ENCODE measurements around the gene STEAP4. TPM values are rescaled to one million over a fixed set of nuclear protein-coding genes. Genes with fewer than 3 reads are reported as not detected.
A peak's percentile ranks its signal among the peaks of the same experiment; 100 is the strongest.

The STEAP4 gene
- total and polyA plus RNA-seq, 4 donors = 3.7 to 43.8 (median 12.8) TPM

DNA sequence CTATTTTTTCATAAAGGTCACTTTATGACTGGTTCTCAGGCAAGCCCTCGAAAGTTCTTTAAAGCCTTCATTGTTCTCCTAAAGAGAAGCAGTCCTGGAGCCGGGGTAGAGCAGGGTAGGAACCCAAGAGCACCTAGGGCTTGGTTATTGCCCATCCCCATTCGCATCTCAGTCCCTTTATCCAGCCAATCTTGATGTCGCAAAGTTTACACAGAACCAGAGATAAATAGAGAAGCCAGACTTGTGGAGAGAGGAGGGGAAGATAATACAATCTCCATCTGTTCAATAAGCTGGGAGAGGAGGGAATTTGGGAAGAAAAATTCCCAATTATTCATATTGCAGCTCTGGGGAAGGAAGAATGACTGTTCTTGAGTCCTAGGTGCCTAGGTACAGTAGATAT lies 80.5 kb downstream of the STEAP4 start:
- no peak overlapping the region for H3K27ac ChIP-seq (ENCODE audit: low read depth in 1 of 2, low read length in 2 of 2)
- DNase-seq (ENCODE audit: low spot score) = no peak
- H3K27me3 ChIP-seq (ENCODE audit: control insufficient read depth in 4 of 4, insufficient read depth in 4 of 4, low read length in 3 of 4) = no peaks in the 10 kb centered on the region
- no peaks in the 10 kb centered on the region for H3K36me3 ChIP-seq (ENCODE audit: control insufficient read depth in 4 of 4, insufficient read depth in 3 of 4, low read depth in 1 of 4, low read length in 3 of 4)
- WGBS = 44% methylated on average over 4 of the region's 4 CpGs
- no peak overlapping the region for H3K4me3 ChIP-seq (ENCODE audit: low read depth in 1 of 3, low read length in 3 of 3)
- H3K9me3 ChIP-seq (ENCODE audit: control insufficient read depth in 4 of 4, low read length in 3 of 4) = no peaks in the 10 kb centered on the region
- H3K4me1 ChIP-seq (ENCODE audit: control insufficient read depth in 4 of 4, insufficient read depth in 4 of 4, low read length in 3 of 4) = peaks cover 2 to 15% (median 13%) of the 10 kb centered on the region in 4 donors
- no peak overlapping the region for H3K9ac ChIP-seq (ENCODE audit: low read depth in 1 of 2, low read length in 2 of 2)
- TF ChIP-seq RAD21 (IDR thresholded peaks at IDR 0.05) = no peak
- peak in 1 of 2 donors; percentile 27 for TF ChIP-seq HNF4A (conservative IDR thresholded peaks at IDR 0.05)
- peak in 1 of 2 donors; percentile 32 for TF ChIP-seq RXRA (IDR thresholded peaks at IDR 0.05)
- TF ChIP-seq, protein P1, sequence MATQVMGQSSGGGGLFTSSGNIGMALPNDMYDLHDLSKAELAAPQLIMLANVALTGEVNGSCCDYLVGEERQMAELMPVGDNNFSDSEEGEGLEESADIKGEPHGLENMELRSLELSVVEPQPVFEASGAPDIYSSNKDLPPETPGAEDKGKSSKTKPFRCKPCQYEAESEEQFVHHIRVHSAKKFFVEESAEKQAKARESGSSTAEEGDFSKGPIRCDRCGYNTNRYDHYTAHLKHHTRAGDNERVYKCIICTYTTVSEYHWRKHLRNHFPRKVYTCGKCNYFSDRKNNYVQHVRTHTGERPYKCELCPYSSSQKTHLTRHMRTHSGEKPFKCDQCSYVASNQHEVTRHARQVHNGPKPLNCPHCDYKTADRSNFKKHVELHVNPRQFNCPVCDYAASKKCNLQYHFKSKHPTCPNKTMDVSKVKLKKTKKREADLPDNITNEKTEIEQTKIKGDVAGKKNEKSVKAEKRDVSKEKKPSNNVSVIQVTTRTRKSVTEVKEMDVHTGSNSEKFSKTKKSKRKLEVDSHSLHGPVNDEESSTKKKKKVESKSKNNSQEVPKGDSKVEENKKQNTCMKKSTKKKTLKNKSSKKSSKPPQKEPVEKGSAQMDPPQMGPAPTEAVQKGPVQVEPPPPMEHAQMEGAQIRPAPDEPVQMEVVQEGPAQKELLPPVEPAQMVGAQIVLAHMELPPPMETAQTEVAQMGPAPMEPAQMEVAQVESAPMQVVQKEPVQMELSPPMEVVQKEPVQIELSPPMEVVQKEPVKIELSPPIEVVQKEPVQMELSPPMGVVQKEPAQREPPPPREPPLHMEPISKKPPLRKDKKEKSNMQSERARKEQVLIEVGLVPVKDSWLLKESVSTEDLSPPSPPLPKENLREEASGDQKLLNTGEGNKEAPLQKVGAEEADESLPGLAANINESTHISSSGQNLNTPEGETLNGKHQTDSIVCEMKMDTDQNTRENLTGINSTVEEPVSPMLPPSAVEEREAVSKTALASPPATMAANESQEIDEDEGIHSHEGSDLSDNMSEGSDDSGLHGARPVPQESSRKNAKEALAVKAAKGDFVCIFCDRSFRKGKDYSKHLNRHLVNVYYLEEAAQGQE (IDR thresholded peaks at IDR 0.05) = no peak
- TF ChIP-seq FOXA2 (IDR thresholded peaks at IDR 0.05) = peak; percentile 76
- TF ChIP-seq, protein P2, sequence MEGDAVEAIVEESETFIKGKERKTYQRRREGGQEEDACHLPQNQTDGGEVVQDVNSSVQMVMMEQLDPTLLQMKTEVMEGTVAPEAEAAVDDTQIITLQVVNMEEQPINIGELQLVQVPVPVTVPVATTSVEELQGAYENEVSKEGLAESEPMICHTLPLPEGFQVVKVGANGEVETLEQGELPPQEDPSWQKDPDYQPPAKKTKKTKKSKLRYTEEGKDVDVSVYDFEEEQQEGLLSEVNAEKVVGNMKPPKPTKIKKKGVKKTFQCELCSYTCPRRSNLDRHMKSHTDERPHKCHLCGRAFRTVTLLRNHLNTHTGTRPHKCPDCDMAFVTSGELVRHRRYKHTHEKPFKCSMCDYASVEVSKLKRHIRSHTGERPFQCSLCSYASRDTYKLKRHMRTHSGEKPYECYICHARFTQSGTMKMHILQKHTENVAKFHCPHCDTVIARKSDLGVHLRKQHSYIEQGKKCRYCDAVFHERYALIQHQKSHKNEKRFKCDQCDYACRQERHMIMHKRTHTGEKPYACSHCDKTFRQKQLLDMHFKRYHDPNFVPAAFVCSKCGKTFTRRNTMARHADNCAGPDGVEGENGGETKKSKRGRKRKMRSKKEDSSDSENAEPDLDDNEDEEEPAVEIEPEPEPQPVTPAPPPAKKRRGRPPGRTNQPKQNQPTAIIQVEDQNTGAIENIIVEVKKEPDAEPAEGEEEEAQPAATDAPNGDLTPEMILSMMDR (IDR thresholded peaks at IDR 0.05; ENCODE audit: low read depth, low read length, missing input control) = no peak
- TF ChIP-seq, protein P3, sequence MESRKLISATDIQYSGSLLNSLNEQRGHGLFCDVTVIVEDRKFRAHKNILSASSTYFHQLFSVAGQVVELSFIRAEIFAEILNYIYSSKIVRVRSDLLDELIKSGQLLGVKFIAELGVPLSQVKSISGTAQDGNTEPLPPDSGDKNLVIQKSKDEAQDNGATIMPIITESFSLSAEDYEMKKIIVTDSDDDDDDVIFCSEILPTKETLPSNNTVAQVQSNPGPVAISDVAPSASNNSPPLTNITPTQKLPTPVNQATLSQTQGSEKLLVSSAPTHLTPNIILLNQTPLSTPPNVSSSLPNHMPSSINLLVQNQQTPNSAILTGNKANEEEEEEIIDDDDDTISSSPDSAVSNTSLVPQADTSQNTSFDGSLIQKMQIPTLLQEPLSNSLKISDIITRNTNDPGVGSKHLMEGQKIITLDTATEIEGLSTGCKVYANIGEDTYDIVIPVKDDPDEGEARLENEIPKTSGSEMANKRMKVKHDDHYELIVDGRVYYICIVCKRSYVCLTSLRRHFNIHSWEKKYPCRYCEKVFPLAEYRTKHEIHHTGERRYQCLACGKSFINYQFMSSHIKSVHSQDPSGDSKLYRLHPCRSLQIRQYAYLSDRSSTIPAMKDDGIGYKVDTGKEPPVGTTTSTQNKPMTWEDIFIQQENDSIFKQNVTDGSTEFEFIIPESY (IDR thresholded peaks at IDR 0.05) = no peak
- no peak for TF ChIP-seq NR2F2 (IDR thresholded peaks at IDR 0.05)
- TF ChIP-seq SP1 (IDR thresholded peaks at IDR 0.05) = no peak
- TF ChIP-seq, protein P4, sequence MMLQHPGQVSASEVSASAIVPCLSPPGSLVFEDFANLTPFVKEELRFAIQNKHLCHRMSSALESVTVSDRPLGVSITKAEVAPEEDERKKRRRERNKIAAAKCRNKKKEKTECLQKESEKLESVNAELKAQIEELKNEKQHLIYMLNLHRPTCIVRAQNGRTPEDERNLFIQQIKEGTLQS (IDR thresholded peaks at IDR 0.05) = no peak
- TF ChIP-seq TAF1 (conservative IDR thresholded peaks at IDR 0.05) = no peak
- no peak for TF ChIP-seq HNF4G (IDR thresholded peaks at IDR 0.05)
- TF ChIP-seq, protein P5, sequence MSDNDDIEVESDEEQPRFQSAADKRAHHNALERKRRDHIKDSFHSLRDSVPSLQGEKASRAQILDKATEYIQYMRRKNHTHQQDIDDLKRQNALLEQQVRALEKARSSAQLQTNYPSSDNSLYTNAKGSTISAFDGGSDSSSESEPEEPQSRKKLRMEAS (IDR thresholded peaks at IDR 0.05) = no peak
- TF ChIP-seq EGR1 (IDR thresholded peaks at IDR 0.05; ENCODE audit: low read depth in 2 of 2) = no peak
- TF ChIP-seq FOXA1 (IDR thresholded peaks at IDR 0.05) = peak; percentile 53
- TF ChIP-seq GABPA (IDR thresholded peaks at IDR 0.05 in 1 of 2, conservative IDR thresholded peaks at IDR 0.05 in 1 of 2) = no peak

All from liver (tissue), 9 donors.